Body of pancreas (tissue), 4 donors: ENCODE results near the gene MID1.

Experiments
- CTCF ChIP-seq, 7 experiments: fragments of 450-650 bp in 4 of 7; fragments of 200-600 bp in 3 of 7; sonication (generic) in 3 of 7; IDR thresholded peaks; one replicate each; pipeline ENCODE4 v1.5.1; 2016 to 2019; ENCODE audit warnings: antibody characterized with exemption in 7 of 7
- POLR2A ChIP-seq, 3 donors: fragments of 450-650 bp; IDR thresholded peaks; one replicate each; pipeline ENCODE4 v1.6.1; 2016; ENCODE audit warnings: antibody characterized with exemption in 3 of 3, mild to moderate bottlenecking in 2 of 3

GRCh38 chrX:10568428-10568827, 52.0 kb downstream of the MID1 start:
- no peak for TF ChIP-seq CTCF (IDR thresholded peaks at IDR 0.05)
- no peak for TF ChIP-seq POLR2A (IDR thresholded peaks at IDR 0.05)
